HK-2 (cell line): ENCODE results near the gene DMD.
"Not testable (repeated sequence)": the region's sequence is repeated elsewhere in the genome, so short reads cannot be mapped to it uniquely, and the experiment has no call there.

ENCODE experiments used
- DNase-seq: peaks from one replicate; pipeline ENCODE4 v3.0.0-alpha.2; 2018; ENCODE audit not compliant: unreplicated experiment

Gene DMD

DNA sequence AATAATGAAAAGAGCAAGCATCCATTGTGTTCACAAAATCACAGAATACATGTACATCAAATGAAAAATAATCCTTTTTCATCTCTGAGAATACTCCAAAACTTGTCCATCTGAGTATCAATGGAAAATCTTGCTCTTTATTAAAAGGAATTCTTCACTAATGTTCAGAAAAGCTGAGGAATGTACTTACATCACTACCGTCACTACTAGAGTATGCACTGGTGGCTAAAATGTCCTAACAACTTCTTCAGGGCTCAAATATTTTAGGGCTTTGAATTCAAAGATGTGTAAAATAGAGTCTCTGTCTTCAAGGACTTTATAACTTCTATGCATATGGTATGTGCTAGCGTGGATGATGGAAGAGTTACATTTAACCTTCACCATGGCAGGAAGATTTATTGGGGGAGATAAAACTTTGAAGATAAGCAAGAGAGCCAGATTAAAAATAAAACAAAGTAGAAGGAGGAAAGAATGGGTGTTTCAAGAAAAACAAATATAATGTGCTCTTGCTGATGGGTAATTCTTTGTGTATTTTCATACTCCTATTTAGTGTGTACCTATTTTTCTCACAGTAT is 55.1 kb downstream of the DMD start:
- DNase-seq = no peak

DNA sequence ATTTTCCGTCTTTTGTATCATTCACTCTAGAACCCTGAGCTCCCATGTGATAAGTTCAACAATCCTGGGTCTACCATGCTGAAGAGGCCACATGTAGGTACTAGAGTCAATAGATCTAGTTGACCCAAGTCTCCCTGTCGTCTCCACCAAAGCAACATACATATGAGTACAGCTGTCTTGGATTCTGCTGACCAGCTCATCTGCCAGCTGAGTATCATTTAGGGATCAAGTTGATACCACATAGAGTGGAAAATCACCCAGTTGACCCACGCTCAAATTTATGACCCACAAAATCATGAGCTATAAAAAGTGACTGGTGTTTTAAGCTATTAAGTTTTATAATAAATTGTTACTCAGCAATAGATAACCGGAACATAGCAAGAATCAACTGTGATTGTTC is 61.8 kb downstream of the DMD start:
- no peak for DNase-seq

DNA sequence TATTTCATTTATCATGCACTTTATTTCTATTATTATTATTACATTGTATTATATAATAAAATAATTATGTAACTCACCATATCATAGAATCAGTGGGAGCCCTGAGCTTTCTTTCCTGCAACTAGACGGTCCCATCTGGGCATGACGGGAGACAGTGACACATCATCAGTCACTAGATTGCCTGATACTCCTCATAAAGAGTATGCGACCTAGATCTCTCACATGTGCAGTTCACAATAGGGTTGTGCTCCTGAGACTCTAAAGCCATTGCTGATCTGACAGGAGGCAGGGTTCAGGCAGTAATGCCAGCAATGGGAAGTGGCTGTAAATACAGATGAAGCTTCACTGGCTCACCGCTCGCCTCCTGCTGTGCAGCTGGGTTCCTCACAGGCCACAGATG is 62.3 kb downstream of the DMD start:
- DNase-seq = no peak

DNA sequence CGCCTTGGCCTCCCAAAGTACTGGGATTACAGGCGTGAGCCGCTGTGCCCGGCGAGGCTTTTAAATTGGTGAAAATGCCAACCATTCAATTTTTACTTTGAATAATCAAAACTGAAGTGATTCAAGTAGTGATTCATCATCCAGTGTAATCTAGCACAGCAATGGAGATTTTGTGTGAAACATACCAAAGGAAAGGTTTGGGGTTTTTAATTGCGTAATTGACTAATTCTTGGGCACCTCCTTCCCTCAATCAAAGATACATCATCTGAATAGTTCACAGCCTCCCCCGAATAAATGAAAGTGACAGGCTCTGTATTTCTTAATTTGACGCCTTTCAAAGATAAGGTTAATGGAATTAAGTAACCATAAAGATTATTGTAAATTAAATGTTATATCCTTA is 69.0 kb downstream of the DMD start:
- no peak for DNase-seq

DNA sequence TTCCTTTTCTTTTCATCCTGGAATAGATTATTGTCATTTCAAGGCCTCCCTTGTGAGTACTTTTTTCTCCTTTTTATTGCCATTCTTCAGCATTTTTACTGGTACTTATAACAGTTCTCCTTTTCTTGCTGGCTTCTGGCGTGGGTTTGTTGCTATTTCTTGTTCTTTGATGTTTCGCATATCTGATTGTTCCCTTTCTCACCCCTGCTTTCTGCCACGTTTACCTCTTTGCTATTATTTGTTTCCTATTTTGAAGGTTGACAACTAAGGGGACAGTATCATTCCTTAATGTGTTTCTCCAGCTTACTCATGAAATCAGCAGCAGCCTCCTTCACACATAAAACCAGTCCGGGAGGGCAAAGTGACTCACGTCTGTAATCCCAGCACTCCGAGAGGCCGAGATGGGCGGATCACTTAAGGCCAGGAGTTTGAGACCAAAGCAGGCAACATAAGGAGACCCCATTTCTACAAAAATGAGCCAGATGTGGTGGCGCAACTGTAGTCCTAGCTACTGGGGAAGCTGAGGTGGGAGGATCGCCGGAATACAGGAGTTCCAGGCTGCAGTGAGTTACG is 72.6 kb downstream of the DMD start:
- DNase-seq = no peak

DNA sequence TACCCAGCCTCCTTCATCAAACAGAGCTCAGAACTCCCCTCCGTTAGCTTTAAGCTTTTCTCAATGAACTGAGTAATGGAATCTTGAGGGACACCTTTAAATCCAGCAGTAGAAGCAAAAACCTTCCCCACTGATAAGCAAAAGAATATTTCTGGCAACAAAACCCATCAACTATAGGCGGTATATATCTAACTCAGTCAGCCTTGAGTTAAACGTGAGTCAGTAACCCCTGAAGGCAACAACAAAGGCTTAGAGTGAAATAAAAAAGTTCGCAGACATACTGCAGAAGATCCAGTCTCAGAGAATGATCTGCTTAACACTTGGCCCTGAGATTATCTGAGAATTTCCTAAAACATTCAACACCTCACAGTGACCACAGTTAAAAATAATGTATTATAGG is 77.2 kb downstream of the DMD start:
- DNase-seq = no peak

DNA sequence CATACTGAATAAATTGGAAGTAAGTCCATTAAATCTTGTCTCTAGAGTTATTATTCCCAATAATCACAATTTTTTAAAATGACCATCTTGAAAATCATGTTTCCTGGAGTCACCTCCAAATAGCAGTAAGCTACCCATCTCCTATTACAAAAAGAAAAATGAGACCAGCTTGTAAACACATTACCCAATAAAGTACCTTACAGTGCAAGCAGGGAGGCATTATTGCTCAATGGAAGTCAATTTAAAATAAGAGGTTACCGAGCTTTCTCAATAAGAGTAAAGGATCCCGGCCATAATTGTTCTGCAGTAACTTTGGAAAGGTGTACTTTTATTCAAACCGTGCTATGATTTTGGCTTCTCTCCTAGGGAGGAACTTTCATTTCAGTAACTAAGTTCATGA is 78.0 kb downstream of the DMD start:
- no peak for DNase-seq

DNA sequence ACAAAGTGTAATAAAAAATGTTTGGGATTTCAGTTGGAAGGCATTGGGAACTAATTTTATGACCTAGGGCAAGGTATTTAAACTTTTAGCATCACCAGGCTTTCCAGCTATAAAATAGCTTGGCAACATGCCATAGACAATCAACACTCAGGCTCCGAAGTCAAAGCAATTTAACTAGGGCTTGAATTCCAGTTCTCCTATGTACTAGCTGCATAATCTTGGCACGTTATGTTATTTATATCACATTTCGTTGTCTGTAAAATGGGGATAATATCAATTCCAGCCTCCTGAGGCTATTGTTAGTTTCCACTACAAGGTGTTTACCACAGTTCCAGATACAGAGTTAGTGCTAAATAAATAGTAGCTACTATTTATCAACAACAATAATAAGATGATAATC is 78.8 kb downstream of the DMD start:
- no peak for DNase-seq

DNA sequence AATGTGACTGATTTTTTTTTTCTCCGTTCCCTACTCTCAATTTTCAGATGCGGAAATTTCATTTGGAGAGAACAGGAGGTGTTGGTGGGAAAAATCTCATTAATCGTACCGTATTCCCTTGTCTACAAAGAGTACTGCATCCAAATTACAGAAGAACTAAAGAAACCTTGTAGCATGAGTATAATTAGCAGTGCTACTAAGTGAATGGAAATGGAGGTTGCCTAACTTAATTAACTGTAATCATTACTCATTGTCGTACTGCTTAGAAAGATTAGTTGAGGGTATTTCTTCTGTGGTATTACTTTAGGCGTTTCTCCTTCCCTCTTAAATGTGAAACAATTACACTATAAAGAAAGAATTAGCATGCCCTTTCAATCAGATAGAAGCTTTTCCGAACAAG is 81.7 kb downstream of the DMD start:
- no peak for DNase-seq

DNA sequence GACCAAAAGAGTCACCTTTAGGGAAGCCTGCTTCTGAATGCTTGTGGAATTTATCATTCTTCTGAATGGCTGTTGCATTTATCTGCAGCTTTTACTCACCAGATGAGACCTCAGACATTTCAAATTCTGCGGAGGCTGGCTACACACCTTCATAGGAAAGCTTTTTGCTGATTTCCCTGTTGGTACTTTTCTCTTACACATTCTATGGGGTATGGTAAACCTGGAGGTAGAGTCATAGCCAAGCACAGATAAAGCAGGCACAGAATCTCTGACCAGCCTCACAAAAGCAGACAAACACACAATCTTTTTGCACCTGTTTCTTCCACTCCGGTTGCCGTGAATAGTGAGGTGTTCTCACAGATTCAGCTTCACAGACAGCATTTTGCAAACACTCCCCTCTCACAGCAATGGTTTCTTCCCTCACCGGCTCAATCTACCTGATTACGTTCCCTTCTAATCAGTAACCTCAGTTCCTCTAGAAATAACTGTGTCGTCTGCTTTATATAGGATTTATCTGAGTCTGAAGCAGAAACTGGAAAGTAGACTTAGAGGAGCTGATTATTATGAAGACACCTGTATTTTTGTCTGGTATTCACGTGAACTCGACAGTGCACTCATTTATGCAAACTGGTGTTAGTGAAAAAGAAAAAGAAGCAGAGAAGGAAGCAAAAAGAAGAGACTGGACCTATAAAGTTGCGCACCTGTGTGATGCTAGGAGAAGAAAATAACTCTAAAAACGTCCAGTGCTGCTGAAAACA is 83.1 kb downstream of the DMD start:
- DNase-seq = no peak

DNA sequence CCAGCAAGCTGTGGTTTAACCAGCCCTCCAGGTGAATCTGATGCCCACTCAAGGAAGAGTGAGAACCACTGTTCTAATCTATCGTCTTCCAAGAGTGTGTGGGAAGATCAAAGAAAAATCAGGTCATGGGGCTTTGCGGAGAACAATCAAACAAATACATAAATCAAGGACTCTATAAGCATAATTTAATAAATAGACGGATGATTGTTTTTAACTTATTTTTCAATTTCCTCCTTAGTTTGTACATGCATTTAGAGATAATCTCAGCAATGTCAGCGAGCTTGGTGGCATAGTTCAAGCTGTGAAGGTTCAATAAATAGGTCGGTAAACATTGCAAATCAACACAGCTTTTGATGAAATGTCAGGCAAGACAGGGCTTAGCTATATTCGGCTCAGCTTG is 84.9 kb downstream of the DMD start:
- no peak for DNase-seq

DNA sequence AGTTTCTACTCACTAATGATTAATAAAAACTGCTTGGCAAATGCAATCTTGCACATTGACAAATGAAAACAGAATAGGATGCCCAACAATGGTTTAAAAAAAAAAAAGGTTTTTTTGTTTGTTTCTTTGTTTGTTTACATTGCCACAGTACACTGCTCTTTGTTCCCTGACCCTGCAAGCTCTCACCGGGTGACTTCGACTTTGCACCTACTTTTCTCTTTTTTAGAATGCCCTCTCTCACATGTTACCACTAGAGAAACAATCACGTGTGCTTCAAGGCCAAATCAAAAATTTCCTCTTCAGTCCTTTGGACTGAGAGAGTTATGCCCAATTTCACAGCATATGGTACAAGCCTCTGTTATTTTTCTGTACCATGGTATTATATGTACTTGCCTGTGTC is 101.5 kb downstream of the DMD start:
- no peak for DNase-seq

DNA sequence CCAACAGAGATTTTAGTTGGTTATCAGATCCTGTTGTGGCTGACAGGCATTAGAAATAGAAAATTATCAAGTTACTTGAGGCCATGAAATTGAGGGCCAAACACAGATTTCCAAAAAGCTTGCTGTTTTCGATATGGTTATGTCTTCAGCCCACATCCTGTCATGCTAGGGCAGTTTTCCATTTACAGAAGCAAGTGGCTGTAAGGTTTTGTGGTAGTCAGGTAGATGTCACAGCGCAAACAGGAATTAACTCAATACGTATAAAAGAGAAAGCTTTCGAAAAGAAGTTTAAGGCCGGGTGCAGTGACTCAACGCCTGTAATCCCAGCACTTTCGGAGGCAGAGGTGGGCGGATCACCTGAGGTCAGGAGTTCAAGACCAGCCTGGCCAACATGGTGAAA is 104.6 kb downstream of the DMD start:
- DNase-seq = no peak

DNA sequence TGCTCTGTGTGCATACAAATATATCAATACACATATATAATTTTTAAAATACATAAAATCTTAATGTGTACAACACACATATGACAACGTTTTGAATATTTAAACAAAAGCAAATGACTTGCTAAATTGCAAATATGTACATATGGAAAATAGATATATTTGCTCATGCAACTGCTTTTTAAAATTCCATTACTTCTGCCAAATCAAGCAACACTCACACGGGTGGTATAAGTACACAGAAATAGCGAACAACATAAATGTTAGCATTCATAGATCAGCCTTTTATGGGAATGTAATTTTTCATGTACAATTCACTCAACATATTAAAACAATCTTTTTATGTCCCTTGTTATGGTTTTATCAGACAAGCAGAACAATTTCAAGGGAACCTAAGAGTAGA is 116.3 kb downstream of the DMD start:
- DNase-seq = no peak

DNA sequence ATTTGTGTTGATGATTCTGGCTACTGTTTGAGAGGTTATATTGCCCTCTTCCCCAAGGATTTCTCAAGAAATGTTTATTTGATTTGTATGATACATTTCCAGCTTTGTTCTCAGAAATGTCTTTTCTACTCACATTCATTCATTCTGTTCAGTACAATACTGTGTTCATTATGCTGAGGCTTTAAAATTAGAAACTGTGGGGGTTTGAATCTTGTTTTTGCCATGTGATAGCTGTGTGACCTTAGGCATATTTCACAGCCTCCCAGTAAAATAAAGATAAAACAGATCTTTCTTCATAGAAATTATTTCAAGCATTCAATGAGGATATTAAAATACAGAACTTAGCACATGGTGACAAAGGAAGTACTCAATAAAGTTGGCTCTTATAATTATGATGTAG is 123.9 kb downstream of the DMD start:
- DNase-seq = no peak

DNA sequence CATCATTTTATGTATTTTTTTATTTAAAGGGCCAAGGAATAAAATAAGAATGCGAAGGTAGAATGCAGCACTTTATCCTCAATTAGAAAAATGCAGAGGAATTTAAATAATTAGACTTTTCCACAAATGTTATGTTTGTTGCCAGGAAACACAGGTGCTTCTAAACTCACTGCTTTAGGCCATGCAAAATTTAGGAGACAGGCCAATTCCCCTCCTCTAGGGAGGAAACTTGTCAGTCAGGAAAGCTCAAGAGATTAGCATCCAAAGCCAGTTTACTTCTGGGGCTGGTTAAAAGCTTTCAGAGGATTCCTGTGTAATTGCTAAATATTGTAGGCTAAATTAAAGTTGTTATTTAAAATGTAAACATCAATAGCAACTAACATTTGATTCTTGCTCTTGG is 124.5 kb downstream of the DMD start:
- DNase-seq = no peak

DNA sequence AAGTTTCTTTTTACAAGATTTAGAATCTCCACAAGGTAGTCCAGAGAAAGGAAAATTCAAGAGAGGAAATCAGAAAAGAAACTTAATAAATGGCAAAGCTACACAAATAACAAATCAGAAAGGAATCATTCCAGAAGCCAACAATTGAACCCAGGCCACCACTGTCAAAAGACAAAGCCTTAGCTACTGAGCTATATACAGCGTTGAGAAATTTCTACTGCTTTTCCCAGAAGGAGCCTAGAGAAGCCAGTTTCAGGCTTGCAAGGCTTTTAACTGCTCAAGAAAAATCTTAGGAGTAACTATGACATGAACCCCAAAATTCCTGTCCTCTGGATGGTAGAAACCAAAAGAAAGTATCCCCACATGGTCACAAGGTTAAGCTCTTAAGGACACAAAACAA is 129.0 kb downstream of the DMD start:
- DNase-seq = no peak

DNA sequence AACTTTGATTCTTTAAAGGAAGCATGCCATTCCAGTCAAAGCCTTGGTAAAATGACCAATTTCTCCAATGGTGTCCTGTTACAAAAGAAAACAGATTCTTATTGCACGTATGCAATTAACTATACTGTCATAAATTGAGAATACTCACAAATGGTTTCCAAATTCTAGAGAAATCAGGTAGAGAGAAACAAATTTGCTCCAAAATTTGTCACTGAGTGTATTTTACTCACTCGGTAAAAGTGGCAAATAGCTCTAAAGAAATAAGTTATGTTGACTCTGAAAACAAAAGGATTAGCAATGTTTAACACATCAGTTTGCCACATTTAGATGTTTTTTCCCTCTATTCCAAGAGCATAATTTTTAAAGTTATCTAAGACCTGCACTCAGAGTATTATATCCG is 133.1 kb downstream of the DMD start:
- no peak for DNase-seq

DNA sequence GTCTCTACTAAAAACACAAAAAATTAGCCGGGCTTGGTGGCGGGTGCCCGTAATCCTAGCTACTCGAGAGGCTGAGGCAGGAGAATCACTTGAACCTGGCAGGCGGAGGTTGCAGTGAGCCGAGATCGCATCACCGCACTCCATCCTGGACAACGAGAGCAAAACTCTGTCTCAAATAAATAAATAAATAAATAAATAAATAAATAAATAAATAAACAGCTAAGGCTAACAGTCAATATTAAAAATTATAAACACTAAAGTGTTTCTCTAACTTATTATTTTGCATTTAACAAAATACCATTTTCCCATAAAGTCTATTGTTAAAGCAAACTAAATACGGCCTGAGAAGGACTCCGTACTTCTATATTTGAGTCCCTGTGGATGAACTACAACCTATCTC is 137.7 kb downstream of the DMD start:
- DNase-seq = not testable (repeated sequence)

DNA sequence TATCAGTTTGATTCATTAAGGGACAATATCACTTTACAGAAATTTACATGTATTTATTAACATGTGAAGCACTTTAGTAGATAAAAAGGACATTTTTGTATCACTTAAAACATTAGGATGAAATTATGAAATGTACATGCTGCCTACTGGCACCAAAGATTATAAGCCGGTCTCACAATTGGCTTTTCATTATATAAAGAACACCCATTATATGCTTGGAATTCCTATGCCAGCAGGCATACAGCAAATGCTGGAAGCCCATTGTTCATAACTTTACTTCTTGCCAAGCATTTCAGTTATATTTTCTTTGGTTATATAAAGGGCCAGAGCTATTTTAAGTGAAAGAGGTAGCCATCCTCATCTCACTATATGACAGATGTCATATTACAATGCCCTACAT is 145.9 kb downstream of the DMD start:
- DNase-seq = no peak

DNA sequence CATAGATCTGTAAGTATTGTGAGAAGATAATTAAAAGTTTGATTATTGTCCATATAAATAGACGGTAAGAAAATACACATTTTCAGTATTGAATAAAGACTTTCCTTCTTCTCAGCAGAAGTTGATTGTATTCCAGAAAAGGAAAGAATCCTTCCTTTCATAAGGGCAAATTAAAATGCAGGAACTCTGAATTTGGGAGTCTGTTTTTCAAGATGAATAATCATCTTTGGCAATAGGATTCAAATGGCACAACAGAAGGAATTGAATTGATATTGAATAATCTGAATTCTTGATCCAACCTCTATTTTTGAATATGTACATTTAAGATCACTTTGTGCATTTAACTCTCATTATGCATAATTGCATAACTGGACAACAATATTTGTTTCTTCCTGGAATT is 149.3 kb downstream of the DMD start:
- DNase-seq = no peak

DNA sequence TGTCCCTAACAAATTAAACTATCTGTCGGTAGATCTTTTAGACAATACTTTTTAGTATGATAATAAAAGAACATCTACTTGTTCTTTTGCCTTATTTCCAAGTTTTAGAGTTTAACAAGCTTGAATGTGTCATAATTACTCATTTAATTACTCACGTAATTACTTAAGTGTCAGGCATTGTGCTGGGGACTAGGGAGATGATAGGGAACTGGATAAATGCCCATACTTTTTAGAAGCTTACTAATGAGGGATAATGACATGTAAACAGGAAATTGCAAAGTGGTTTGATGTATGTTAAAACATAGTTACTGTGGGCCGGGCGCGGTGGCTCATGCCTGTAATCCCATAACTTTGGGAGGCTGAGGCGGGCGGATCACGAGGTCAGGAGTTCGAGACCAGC is 158.3 kb downstream of the DMD start:
- no peak for DNase-seq

DNA sequence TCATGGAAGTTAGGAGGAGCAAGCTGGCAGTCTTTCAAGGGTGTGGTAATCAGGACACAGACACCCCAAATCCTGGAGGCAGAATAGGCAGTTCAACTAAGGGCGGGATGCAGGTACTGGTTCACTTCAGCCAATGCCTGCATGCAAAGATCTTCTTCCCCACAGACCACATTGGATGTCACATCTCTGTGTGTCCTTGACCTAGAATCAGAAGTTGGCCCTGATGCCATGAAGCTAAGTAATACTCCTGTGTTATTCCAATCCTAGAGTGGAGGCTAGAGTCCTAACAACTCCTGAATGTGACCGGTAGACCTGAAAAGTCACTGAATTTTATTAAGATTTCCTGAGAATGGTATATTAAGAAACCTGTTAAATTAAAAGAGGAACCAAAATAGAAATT is 165.5 kb downstream of the DMD start:
- no peak for DNase-seq

DNA sequence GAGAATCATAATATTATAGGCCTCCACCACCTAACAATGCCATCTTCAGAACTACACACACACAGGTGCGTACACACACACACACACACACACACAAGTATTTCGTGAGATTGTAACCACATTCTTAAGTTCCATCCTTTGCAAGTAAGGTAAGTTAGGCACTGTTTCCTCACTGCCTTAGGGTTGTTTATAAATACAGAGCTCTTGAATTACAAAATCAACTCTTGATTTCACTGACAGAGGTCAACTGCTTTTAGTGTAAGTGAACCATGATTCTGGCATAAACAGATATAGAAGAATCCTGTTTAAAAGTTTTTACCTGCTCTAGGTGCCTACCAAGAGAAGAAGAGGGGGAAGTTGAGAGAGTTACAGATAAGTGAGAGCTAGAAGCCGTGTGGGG is 166.1 kb downstream of the DMD start:
- no peak for DNase-seq
